GM12878 (cell line): ENCODE data around the gene PRDM4. TPM values are rescaled to one million over a fixed set of nuclear protein-coding genes. Genes with fewer than 3 reads are reported as not detected.

Source experiments
- ATAC-seq: fragments of 200-7000 bp; cut with Tn5 transposase; 3 replicates; pipeline ENCODE4 v1.9.1; 2020; ENCODE audit warnings: mild to moderate bottlenecking, moderate library complexity
- BruUV-seq: library from RNA; stranded (reverse); fragments of 400-500 nt; replicated peaks from 2 replicates; lab custom pipeline; 2021; lab: Mats Ljungman, UMichigan
- CTCF ChIA-PET: fragments of 300-600 bp; sonication (Branson Sonifier 250); formaldehyde crosslinking; extraction: SDS; loops from one replicate; lab custom pipeline; 2021; ENCODE audit warnings: inconsistent platforms; lab: Yijun Ruan, JAX
- POLR2A ChIA-PET: fragments of 350-600 bp; formaldehyde crosslinking; extraction: SDS; loops from one replicate; lab custom pipeline; 2021; ENCODE audit warnings: inconsistent platforms; lab: Charles Lee
- RAD21 ChIA-PET: fragments of 300-600 bp; sonication (Branson Sonifier 250); formaldehyde crosslinking; loops from one replicate; lab custom pipeline; 2023; ENCODE audit warnings: antibody characterized with exemption; ENCODE audit not compliant: unreplicated experiment; lab: Charles Lee
- SMC1A ChIA-PET: fragments of 300-600 bp; sonication (Branson Sonifier 250); formaldehyde crosslinking; loops from one replicate; lab custom pipeline; 2023; ENCODE audit not compliant: unreplicated experiment, uncharacterized antibody; lab: Charles Lee
- DNase-seq: peaks from one replicate; pipeline ENCODE4 v3.0.0-alpha.2; 2011; ENCODE audit warnings: low read depth, low spot score
- FAIRE-seq: peaks from 3 replicates; lab custom pipeline; 2011; peaks lifted over from hg19 to GRCh38; lab: Jason Lieb, UNC
- H2AFZ ChIP-seq: 2 replicates; pipeline ENCODE4 v1.6.0; 2011; ENCODE audit warnings: low read depth, low read length, control low read depth; ENCODE audit not compliant: control insufficient read depth
- H3K27ac ChIP-seq: 2 replicates; pipeline ENCODE4 v1.5.1; 2011; ENCODE audit warnings: control low read depth; ENCODE audit not compliant: control insufficient read depth, insufficient read depth
- H3K27me3 ChIP-seq, 2 experiments: replicated peaks in 1 of 2; 2 replicates each; pipeline versions ENCODE4 v1.6.0 to v1.6.1; 2011; ENCODE audit warnings: low read length in 1 of 2; ENCODE audit not compliant: control insufficient read depth in 2 of 2, insufficient read depth in 2 of 2
- H3K36me3 ChIP-seq, 2 experiments: 2 replicates each; pipeline ENCODE4 v1.5.1; 2011; ENCODE audit warnings: low read length in 1 of 2; ENCODE audit not compliant: control insufficient read depth in 2 of 2, insufficient read depth in 2 of 2
- H3K4me1 ChIP-seq: 2 replicates; pipeline ENCODE4 v1.6.1; 2011; ENCODE audit warnings: mild to moderate bottlenecking, low read length, moderate library complexity, mixed read lengths; ENCODE audit not compliant: control insufficient read depth, insufficient read depth
- H3K4me2 ChIP-seq: 2 replicates; pipeline ENCODE4 v1.6.0; 2011; ENCODE audit warnings: control low read depth; ENCODE audit not compliant: control insufficient read depth, insufficient read depth
- H3K4me3 ChIP-seq: fragments of 200-600 bp; sonication (generic); 2 replicates; pipeline ENCODE4 v1.5.1; 2016
- H3K79me2 ChIP-seq: 2 replicates; pipeline ENCODE4 v1.6.0; 2011; ENCODE audit warnings: low read length; ENCODE audit not compliant: control insufficient read depth, insufficient read depth
- H3K9ac ChIP-seq: 2 replicates; pipeline ENCODE4 v1.8.0; 2011; ENCODE audit warnings: low read length, control low read depth, mixed read lengths; ENCODE audit not compliant: control insufficient read depth, insufficient read depth
- H3K9me3 ChIP-seq: replicated peaks from 3 replicates; pipeline ENCODE4 v1.5.1; 2011; ENCODE audit warnings: mild to moderate bottlenecking, low read length; ENCODE audit not compliant: control insufficient read depth, insufficient read depth
- H4K20me1 ChIP-seq: 2 replicates; pipeline ENCODE4 v1.6.0; 2011; ENCODE audit not compliant: control insufficient read depth, insufficient read depth
- ATF2 ChIP-seq: IDR thresholded peaks from 2 replicates; pipeline ENCODE4 v1.6.1; 2012; ENCODE audit warnings: low read length, inconsistent platforms
- DPF2 ChIP-seq: fragments of 450-650 bp; IDR thresholded peaks from 2 replicates; pipeline ENCODE4 v1.6.1; 2017; ENCODE audit warnings: mild to moderate bottlenecking
- EP300 ChIP-seq, 2 experiments: fragments of 150-350 bp in 1 of 2; IDR thresholded peaks; 2 replicates each; pipeline ENCODE4 v1.6.1; 2011 to 2012; ENCODE audit warnings: low read depth in 2 of 2, low read length in 2 of 2, borderline replicate concordance in 1 of 2, improper control_type of control experiment in 1 of 2, inconsistent platforms in 1 of 2; ENCODE audit not compliant: control insufficient read depth in 1 of 2
- IKZF1 ChIP-seq: fragments of 450-650 bp; conservative IDR thresholded peaks from 2 replicates; pipeline ENCODE4 v1.6.1; 2017; ENCODE audit warnings: antibody characterized with exemption, mild to moderate bottlenecking
- NBN ChIP-seq: fragments of 450-650 bp; IDR thresholded peaks from 2 replicates; pipeline ENCODE4 v1.6.1; 2016
- NFIC ChIP-seq: IDR thresholded peaks from 2 replicates; pipeline ENCODE4 v1.6.1; 2012; ENCODE audit warnings: low read depth, mild to moderate bottlenecking, inconsistent platforms, low read length, moderate library complexity
- NR2C1 ChIP-seq: fragments of 450-650 bp; IDR thresholded peaks from 2 replicates; pipeline ENCODE4 v1.6.1; 2017; ENCODE audit warnings: antibody characterized with exemption, mild to moderate bottlenecking, moderate library complexity
- SIX5 ChIP-seq: IDR thresholded peaks from 2 replicates; pipeline ENCODE4 v1.6.1; 2011; ENCODE audit warnings: mild to moderate bottlenecking, low read depth, low read length, moderate library complexity; ENCODE audit not compliant: severe bottlenecking
- SKIL ChIP-seq: fragments of 450-650 bp; IDR thresholded peaks from 2 replicates; pipeline ENCODE4 v1.6.1; 2017; ENCODE audit warnings: mild to moderate bottlenecking, low read depth, inconsistent platforms; ENCODE audit not compliant: poor library complexity, severe bottlenecking
- TBL1XR1 ChIP-seq: IDR thresholded peaks from 2 replicates; pipeline ENCODE4 v1.6.1; 2012; ENCODE audit warnings: low read depth, low read length, improper control_type of control experiment
- ZBTB11 ChIP-seq: fragments of 450-650 bp; formaldehyde crosslinking; IDR thresholded peaks from 2 replicates; pipeline ENCODE4 v1.5.0; 2022; ENCODE audit warnings: mild to moderate bottlenecking, missing genetic modification characterization
- ZZZ3 ChIP-seq: IDR thresholded peaks from 2 replicates; pipeline ENCODE4 v1.6.1; 2011; ENCODE audit warnings: low read depth; ENCODE audit not compliant: control insufficient read depth, insufficient read length
- WGBS: methylation state at CpG from one replicate; pipeline ENCODE4 v1.1.6; 2016; ENCODE audit warnings: low lambda C conversion rate; ENCODE audit not compliant: insufficient replicate concordance, insufficient coverage; ENCODE audit errors: missing lambda C conversion rate; 5-methylcytosine and 5-hydroxymethylcytosine counted together
- in situ Hi-C: fragments of 300-500 bp; cut with MboI; formaldehyde crosslinking; loops from 9 replicates; pipeline ENCODE4 v1.14.3; 2018; ENCODE audit warnings: mixed read lengths
- intact Hi-C: fragments of 100-400 bp; cut with micrococcal nuclease; formaldehyde crosslinking; loops from one replicate; pipeline ENCODE4 v1.14.2; 2022; ENCODE audit not compliant: unreplicated experiment
- polyA plus RNA-seq, 11 experiments: library from polyadenylated mRNA; depleted of rRNA in 4 of 11; unstranded in 6 of 11; stranded (reverse) in 5 of 11; fragments of >200 nt; fragmentation: Nextera tagmentation in 4 of 11; fragmentation: Illumina TruSeq in 1 of 11; extraction: Ambion mirVana in 4 of 11; extraction: Trizol in 1 of 11; gene quantifications; 1 replicate in 1 of 11; 2 replicates in 10 of 11; pipeline versions ENCODE4 v1.2.1 to v1.2.3, GENCODE V29; 2011 to 2016; ENCODE audit warnings: inconsistent platforms in 2 of 11, missing spikeins in 2 of 11, low read depth in 1 of 11
- total RNA-seq, 4 experiments: library from RNA; depleted of rRNA in 3 of 4; stranded (reverse); fragments of >200 nt in 3 of 4; fragmentation: Illumina TruSeq in 1 of 4; extraction: Trizol in 1 of 4; gene quantifications; 2 replicates each; pipeline versions ENCODE4 v1.2.1 to v1.2.3, GENCODE V29; 2013 to 2021

PRDM4 gene
- total and polyA plus RNA-seq, 10 of the 15 experiments (the other 5 are each of a cell fraction or from before 2014, with no cell fraction given) = 5.1 to 22.2 (median 15.0) TPM

GRCh38 chr12:107779077-107779831 is 18.3 kb upstream of the PRDM4 start (continued):
- TF ChIP-seq ATF2 = peak; percentile 53; the same call in 1 of the 2 replicates
- TF ChIP-seq EP300 (IDR thresholded peaks at IDR 0.05; ENCODE audit: borderline replicate concordance in 1 of 2, control insufficient read depth in 1 of 2, low read depth in 2 of 2, low read length in 2 of 2) = peak; percentile 47 to 79; a peak in 3 of 4 replicates
- peak; percentile 70; the same call in 1 of the 2 replicates for TF ChIP-seq TBL1XR1
- TF ChIP-seq NR2C1 = no peak
- TF ChIP-seq NFIC = peak; percentile 58
- TF ChIP-seq DPF2 = peak; percentile 67
- TF ChIP-seq IKZF1 = peak; percentile 62
- TF ChIP-seq NBN = peak; percentile 70; the same call in 1 of the 2 replicates

GRCh38 chr12:107778383-107779025 is 17.6 kb upstream of the PRDM4 start:
- no TSS peak for BruUV-seq
- Histone ChIP-seq H3K4me3 (no peak overlapping the region), H3K4me2 (no peak overlapping the region; the same call in 1 of the 2 replicates), H3K27ac (no peak overlapping the region), H3K9ac (no peak overlapping the region), H3K36me3 (no peaks in the 10 kb centered on the region), H2AFZ (no peak overlapping the region), H4K20me1 (no peaks in the 10 kb centered on the region; the same call in 1 of the 2 replicates), H3K79me2 (no peaks in the 10 kb centered on the region), H3K4me1 (peaks cover 31% of the 10 kb centered on the region), H3K9me3 (no peaks in the 10 kb centered on the region; the same call in 2 of the 3 replicates), H3K27me3 (peaks cover 3 to 4% of the 10 kb centered on the region in 2 experiments; a peak in 3 of 4 replicates)
- ATAC-seq = no peak
- in situ Hi-C loops = no loop called here
- 69% methylated on average over 11 of the region's 11 CpGs for WGBS
- ChIA-PET POLR2A (no interaction called here), SMC1A (interaction anchor here (2.5 kb wide), 1 partner anchor 19 kb away, joined by 7 read pairs; the partner anchor contains the start of gene PRDM4), CTCF (interaction anchor here (0.7 to 1.9 kb wide), 3 partner anchors 22 to 107 kb away, joined by 3 to 5 read pairs (median 4); no protein-coding TSS in a partner anchor), RAD21 (no interaction called here)
- no peak for FAIRE-seq
- TF ChIP-seq SKIL = no peak
- TF ChIP-seq SIX5 = no peak
- no peak for TF ChIP-seq NFIC
- no peak for TF ChIP-seq ZZZ3
- no peak for TF ChIP-seq ZBTB11 (CRISPR knock-in tag)
- intact Hi-C loops = no loop called here
- no peak for DNase-seq
